Cardiac fibroblast (primary cell): Measurements from ENCODE around the gene NUP42.

Source experiments
- DNase-seq, 2 donors: peaks; one replicate each; pipeline versions ENCODE4 v3.0.0 to v3.0.0-alpha.2; 2010; ENCODE audit warnings: low read depth in 2 of 2
- H3K4me3 ChIP-seq, 2 donors: replicated peaks in 1 of 2; 1 replicate in 1 of 2; 2 replicates in 1 of 2; pipeline ENCODE4 v1.5.1; 2011; ENCODE audit warnings: low read depth in 2 of 2, low read length in 2 of 2, mild to moderate bottlenecking in 2 of 2, moderate library complexity in 1 of 2
- CTCF ChIP-seq: IDR thresholded peaks from one replicate; pipeline ENCODE4 v1.5.1; 2011; ENCODE audit warnings: low read depth, mild to moderate bottlenecking, low read length, inconsistent platforms

The NUP42 gene

GRCh38 chr7:23242321-23242720 is 60.5 kb downstream of the NUP42 start:
- TF ChIP-seq CTCF: no peak
- peak in 1 of 2 donors; percentile 13 for DNase-seq
- H3K4me3 ChIP-seq: no peak overlapping the region

GRCh38 chr7:23242935-23243334 is 61.1 kb downstream of the NUP42 start:
- no peak for DNase-seq
- TF ChIP-seq CTCF: no peak
- H3K4me3 ChIP-seq: no peak overlapping the region

GRCh38 chr7:23246555-23246954 is 64.7 kb downstream of the NUP42 start, which contains the start of gene GPNMB:
TSS of gene GPNMB (plus strand) at chr7:23246775. CDS start at chr7:23246858, 83 bp downstream.
- TF ChIP-seq CTCF: no peak
- H3K4me3 ChIP-seq: peak within 1 kb of the TSS; percentile 46 to 58
- peak; percentile 72 to 91 for DNase-seq

GRCh38 chr7:23247046-23247602 is 65.3 kb downstream of the NUP42 start:
- DNase-seq: peak; percentile 4 to 24
- H3K4me3 ChIP-seq: peak overlapping the region; percentile 46 to 58
- no peak for TF ChIP-seq CTCF

- DNase-seq: peak; percentile 14 to 26
- TF ChIP-seq CTCF: no peak
- H3K4me3 ChIP-seq: peak overlapping the region; percentile 46 to 58
These were observed 65.9 kb downstream of the NUP42 start for GRCh38 chr7:23247603-23248335.

GRCh38 chr7:23249486-23249885 is 67.6 kb downstream of the NUP42 start:
- DNase-seq: no peak
- H3K4me3 ChIP-seq: no peak overlapping the region
- no peak for TF ChIP-seq CTCF
